GM18508 (cell line): ENCODE data around the gene RPS6KA5.
"Not testable (repeated sequence)": the region's sequence is repeated elsewhere in the genome, so short reads cannot be mapped to it uniquely, and the experiment has no call there.

ENCODE experiments used
- ATAC-seq: cut with Tn5 transposase; IDR thresholded peaks from one replicate; pipeline ENCODE4 v1.9.1; 2021; ENCODE audit warnings: moderate number of reproducible peaks; ENCODE audit not compliant: insufficient read depth, unreplicated experiment

The RPS6KA5 gene

DNA sequence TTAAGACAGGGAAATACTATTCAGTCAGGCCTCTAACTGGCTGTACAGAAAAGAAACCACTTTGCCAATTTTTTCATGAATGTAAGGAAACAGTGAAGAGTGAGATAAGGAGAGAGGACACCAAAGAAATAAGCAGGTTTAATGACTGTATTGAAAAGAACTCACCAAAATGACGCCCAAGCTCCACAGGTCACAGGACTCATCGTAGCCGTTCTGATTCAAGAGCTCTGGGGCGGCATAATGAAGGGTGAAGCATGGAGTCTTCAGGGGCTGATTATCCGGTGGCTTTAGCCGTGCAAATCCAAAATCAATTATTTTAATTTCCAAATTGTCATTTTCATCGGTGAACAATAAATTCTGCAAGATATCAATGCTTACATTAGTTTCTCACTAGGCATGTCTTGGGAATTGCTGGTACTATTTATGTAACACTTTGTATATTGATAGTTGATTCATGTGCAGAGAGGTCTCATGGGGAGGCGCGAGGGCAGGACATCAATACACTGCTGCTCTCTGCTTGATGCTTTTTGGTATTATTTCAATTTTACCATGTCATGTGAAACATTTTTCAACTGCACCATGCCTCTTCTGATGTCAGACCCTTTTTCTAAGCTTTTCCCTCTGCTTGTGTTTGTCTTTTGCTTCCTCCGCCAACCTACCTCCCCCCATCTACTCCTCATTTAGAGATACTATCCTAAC lies 170.0 kb downstream of the RPS6KA5 start:
- ATAC-seq = no peak

DNA sequence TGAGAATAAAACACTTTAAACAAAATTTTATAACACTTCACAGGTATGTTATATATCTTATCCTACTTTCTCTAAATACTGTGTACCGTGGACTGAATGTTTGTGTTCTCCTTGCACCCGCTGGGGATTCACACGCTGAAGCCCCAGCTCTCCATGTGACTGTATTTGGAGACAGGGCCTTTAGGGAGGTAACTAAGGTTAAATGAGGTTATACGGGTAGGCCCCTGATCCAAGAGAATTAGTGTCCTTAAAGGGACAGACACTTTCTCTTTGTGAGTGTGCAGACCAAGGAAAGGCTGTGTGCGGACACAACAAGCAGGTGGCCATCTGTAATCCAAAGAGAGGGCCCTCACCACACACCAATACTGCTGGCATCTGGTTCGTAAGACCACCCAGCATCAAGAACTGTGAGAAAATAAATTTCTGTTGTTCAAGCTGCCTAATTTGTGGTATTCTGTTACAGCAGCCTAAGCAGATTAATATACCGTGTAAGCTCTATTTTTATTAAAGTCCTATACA lies 174.1 kb downstream of the RPS6KA5 start:
- no peak for ATAC-seq

DNA sequence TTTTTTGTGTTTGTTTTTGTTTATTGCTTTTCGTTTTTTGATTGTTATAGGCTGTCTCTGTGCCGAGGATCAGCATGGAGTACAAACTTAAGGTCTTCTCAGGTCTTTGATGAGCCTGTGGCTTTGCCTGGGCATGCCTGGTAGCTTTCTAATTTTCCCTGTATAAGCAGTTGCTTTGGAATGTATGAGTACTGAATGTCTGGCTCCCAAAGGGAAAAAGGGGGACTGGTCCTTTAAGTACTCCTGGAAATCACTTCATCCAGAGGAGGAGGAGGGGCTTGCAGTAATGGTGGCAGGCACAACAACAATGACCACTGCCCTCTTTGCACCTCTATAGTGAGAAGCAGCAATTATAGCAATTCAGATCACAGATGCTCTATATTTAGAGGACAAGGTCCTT lies 176.7 kb downstream of the RPS6KA5 start:
- no peak for ATAC-seq

DNA sequence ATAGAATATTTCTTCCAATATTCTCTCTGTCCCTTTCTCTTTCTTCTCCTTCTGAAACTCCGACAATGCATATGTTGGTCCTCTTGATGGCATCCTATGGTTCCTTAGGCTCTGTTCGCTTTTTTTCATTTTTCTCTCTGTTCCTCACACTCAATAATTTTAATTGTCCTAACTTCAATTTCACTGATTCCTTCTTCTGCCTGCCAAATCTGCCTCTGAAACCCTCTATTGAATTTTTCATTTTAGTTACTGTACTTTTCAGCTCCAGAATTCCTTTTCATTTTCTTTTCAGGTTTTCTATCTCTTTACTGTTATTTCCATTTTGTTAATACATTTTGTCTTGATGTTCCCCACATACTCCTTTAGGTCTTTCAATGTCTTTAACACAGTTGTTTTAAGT lies 177.2 kb downstream of the RPS6KA5 start:
- no peak for ATAC-seq

DNA sequence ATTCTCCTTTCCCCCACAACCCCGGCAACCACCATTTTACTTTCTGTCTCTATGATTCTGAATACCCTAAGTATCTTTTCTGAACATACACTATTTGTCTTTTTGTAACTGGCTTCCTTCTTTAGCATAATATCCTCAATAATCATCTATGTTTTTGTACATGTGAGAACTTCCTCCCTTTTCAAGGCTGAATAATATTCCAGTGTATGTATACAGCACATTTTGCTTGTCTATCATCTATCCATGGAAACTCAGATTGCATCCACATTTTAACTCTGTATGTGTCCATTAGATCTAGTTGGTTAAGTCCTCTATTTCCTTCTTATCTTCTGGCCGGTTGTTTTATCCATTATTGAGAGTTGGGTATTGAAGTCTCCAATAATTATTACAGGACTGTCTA lies 180.2 kb downstream of the RPS6KA5 start:
- ATAC-seq = no peak

DNA sequence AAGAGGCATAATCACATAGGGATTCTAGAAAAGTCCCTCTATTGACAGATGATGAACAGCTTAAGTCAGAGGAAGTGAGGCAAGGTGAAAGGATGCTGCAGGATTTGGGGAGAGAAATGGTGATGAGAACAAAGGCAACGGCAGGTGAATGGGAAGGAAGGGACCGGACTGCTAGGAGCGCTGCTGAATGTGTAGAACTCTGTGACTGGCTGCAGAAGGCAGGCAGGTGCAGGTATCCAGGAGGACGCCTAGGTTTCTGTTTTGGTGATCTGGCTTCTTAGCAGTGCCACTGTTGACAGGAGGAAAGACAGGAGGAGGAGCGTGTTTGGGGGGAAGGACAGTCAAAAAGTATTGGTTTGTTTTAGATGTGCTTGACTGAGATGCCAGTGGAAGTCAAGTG lies 185.8 kb downstream of the RPS6KA5 start:
- ATAC-seq = no peak

DNA sequence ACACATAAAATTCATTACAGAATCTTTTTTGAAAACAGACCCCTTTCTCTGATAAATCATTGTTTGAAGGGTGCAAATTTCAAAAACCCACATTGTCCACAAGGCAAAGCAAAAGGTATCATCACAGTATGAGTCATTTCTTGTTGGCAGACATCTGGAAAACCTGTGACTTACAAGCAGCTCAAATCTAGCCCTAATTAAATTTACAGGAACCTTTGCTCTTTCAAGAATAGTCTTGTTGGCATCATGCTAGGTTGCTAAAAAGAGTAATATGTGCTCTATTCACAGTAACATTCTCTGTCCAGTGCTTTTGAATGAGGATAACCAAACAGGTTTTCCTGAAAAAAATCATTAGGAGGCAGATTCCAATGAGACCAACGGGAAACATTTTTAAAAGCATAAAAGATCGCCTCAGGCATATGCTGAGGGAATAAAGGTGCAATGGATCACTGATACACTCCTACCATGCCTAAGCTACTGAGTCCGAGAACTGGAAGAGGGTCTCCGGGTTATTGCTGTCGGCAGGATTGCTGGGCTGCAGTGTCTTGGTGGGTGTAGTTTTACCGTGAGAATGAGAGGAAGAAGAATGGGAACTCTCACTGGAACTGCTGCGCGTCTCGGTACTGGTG lies 188.7 kb downstream of the RPS6KA5 start:
- ATAC-seq = no peak

DNA sequence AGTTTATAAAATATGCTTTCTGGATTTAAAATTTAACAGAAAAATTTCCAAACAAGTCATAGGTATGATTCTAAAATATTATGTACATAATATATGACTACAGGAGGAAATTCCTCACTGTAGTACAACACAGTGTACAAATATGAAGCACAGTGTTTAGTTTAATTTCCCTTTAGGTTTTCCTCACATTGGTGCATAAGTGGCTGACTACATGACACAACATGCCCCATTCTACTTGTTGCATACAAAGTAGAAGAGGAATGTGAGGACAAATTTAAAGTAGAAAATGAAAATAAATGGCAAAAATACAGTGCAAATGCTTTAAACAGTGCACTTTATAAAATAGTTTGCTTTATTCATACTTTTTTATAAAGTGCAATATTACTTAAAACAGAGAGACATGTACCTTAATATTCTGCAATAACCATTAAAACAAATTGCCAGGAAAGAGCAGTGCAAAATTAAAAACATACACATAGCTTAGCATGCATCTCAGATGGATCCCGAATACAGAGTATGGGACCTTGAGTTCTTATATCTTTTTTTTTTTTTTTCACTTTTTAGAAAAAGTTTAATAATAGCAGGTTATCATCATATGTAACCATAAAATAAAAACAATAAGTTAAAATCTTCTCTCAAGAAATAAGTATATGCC lies 189.4 kb downstream of the RPS6KA5 start:
- ATAC-seq = no peak

DNA sequence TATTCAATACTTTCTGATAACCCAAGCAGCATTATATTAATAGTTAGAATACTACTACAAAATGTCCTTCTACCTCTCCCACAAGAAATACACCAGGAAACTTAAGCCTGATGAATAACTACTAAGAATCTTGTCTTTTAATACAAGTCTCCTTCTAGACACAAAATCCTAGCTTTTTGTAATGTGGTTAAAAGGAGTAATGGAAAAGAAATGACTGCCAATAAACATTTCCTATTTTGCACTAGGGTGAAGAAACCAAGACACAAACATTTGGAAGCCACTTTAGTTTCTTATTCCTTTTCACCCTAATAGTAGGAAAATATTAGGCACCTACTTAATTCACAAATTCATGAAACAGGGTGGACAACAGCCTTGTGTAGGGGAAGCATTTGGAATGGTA lies 192.9 kb downstream of the RPS6KA5 start:
- ATAC-seq = no peak

DNA sequence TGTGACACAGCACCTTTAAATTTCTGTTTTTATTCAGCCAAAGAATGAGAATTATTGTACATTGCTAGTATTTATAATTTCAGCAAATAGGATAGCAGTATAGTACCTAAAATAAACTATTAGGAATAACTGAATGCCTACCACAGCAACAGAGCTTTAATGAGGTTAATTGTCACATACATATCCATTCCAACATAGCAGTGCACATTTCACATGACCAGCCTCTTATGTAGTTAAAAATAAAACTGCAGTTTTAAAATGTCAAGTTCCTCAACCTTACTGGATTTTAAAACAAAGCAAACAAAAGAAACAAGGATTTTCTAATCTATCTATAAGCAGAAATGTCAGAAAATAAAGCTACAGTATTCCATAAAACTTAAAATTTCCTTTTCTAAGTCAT lies 193.6 kb downstream of the RPS6KA5 start:
- no peak for ATAC-seq

DNA sequence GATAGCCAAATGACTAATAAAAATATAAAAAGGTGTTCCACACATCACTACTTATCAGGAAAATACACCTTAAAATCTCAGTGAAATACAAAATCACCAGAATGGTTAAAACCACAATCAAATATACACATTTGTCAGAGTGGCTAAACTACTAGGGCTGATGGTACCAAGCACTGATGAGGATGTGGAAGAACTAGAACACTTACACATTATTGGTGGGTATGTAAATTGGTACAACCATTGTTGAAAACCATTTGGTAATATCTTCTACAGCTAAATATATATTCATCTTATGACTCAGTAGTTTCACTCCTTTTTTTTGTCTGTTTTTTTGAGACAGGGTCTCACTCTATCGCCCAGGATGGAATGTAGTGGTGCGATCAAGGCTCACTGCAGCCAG lies 195.7 kb downstream of the RPS6KA5 start:
- ATAC-seq = no peak

DNA sequence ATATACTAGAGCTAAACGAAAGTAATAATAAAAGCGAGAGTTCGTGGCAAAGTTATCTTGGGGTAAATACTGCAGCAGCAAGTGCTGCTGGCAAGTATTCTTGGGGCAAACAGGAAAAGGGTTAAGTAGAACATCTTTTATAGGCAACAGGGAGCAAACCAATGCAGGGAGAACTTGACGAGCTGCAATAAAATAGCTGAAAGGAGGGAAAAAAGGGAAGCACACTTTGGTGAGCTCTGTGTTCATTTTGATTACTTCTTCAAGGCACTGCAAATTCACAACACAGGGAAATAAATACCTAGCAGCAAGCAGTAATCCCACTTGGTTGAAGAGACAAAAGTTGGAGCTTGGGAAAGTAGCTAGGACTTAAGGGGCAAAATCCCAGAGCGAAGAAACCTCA lies 201.9 kb downstream of the RPS6KA5 start:
- no peak for ATAC-seq

DNA sequence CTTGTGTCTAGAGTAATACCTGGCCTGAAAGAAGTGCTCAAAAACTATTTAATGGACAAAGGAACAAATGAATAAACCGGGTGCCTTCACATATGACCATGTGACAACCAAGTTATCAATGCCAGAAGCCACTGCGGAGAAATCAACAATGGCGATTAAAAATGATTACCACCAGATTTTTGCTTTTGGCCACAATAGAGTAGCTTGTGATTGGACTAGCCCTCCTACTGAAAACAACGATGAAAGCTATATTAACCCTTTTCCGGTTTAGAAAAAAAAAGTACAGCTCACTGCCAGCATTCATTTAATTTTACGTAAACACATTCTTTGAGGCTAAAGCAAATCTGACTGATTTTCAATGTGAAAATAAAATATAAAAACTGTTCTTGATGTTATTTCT lies 202.6 kb downstream of the RPS6KA5 start:
- ATAC-seq = no peak

DNA sequence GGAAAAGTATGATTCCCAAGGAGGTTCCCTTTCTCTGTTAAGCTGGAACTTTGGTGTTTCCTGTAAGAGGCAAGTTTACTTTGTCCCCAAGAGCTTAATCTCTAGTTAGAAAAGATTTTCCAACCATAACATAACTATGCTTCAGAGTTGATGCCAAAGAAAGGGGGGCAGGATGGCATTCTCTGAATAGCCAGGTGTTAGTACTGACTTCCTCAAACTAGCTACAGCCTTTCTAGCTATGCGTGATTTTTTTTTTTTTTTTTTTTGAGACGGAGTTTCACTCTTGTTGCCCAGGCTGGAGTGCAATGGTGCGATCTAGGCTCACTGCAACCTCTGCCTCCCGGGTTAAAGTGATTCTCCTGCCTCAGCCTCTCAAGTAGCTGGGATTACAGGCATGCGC lies 204.3 kb downstream of the RPS6KA5 start:
- ATAC-seq = not testable (repeated sequence)

DNA sequence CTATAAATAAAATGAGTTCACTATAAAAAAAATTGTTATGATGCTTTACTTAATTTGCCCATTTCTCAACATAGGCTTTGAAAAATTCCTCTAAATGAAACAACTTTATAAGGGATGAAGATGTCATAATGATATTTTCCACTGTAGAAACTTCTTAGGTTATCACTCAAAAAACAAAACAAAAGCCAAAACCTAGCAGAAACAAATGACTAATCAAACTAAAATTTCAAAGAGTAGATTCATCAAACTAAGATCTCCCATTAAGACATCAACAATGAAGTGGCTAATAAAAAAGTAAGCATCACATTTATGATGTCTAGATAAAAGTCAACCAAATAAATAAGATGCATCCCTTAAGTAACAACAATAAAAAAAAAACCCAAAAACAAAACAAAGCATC lies 207.3 kb downstream of the RPS6KA5 start:
- no peak for ATAC-seq

DNA sequence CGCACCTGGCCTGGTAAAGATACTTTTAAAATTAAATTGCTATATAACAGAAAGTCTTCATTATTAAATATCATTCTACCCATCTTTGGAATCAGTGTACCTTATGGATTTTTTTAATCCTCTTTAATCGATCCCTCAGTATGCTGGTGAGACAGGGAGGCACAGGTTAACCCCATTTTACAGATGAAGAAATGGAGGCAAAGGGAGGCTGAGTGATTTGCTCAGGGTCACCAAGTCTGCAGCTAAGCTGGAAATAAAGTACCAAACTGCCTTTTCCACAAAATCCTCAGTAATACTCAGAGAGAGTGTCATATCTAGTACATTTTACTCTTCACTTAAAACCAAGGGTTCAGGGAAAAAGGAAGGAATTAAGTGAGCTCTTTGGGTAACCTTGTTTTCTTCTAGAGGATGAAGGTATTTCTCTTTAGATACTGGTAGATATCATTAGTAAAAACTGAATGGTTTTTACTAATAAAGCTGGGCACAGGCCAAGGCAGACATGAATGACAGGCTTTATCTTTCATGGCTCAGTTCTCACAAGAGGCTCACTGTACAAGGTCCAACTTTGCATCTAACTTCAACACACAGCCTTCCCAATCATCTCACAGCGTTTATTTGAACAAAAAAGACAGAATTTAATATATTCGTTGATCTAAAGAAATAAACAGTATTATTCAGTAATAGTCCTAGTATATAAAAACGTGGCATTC lies 209.0 kb downstream of the RPS6KA5 start:
- ATAC-seq = no peak

DNA sequence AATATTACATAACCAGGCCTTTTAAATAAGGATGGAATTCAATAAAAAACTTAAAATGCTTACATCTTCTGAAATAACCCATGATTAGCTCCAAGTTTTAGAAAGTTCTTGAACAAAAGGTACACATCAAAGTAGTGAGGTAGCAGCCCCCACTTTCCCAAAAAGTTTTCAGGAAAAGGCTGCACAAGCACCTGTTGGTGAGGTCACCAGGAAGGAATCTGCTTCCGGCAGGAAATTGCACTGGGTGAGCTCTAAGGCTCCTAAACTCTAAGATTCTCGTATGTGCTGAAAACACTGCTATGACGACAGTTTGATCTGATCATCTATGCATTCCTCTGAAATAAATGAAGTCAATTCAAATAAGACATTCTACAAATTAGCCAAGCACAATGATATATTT lies 210.0 kb downstream of the RPS6KA5 start:
- no peak for ATAC-seq

DNA sequence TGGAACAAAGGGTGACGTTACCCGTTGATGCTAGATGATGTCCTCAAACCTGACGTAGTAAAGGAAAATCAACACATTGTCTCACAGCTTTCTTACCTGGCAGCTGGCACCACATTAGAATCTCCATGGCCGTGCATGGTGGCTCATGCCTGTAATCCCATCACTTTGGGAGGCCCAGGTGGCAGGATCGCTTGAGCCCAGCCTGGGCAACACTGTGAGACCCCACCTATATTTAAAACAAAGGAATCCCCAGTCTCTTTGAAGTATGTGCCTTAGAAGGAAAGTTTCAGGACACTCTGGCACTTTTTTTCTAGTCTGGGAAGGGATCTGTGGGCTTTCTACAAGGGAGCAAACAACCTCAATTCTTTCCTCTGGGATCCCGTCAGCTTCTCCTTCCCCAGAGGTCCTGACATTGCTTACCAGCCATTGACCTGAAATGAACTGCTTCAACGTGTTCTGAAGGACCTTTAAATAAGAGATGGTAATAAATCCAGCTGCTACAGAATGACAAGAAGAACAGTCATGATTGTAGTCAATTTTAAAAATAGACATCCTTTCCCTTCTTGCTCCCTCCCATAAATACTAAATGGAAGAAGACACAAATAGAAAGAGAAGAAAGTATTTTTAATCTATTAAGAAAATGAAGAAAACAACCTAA lies 210.5 kb downstream of the RPS6KA5 start:
- no peak for ATAC-seq

DNA sequence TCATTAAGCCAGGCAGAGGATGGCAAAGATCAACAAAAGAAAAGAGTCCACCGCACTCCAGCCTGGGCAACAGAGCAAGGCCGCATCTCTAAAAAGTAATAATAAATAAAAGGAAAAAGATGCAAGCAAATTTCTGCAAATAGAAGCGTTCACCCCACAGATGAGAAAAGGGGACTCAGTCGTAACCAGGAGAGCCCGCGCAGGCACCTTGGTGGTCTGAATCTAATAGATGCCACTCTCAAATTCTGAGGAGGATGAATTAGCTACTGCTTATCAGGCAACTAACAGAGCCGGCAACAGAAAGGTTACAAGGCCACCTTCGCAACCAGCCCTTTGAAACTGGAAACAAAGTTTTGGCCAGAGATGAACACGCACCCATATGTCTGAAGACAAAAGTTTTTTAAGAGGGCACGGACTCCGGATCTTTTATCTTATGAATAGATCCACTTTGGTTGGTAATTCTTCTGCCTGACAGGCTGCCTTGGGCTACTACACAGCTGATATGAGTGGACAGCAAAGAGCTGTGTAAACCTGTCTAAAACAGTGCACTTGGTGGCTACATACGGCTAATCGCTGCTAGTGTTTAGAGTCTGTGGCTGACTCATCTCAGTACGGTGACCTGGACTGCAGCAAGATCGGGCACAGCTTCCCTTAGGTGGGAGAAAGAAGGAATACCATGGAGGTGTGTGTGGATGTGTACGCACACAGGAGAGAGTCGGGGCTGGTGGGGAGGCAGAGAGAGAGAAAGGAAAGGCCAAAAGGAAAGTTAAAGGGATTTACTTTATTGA lies 211.3 kb downstream of the RPS6KA5 start:
- ATAC-seq = no peak

DNA sequence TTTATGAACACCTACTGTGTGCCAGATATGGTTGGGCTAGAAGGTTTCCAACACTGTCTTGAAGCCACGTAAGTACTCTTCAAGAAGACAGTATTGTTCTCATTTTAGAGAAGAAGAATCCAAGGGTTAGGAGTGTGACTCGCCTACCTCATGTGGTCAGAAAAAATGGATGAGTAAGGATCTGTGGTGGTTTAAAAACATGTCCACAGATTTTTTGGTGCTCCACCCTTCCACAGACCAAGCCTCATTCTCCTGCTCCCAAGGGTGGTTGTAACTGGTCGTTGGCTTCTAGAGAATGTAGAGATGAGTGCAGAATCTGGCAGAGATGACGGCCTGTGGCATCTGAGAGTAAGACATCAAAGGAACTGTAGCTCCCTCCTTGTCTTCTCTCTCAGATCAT lies 213.9 kb downstream of the RPS6KA5 start:
- no peak for ATAC-seq
